Ovary (tissue), 9 donors: Measurements from ENCODE around the gene FTO. TPM values are rescaled to one million over a fixed set of nuclear protein-coding genes. Genes with fewer than 3 reads are reported as not detected.

Source experiments
- DNase-seq, 5 donors: peaks; one replicate each; pipeline ENCODE4 v3.0.0-alpha.2; 2019 to 2020
- H3K27ac ChIP-seq, 2 donors: fragments of 200-600 bp; one replicate each; pipeline versions ENCODE4 v1.5.1 to v1.8.0; 2019 to 2022
- H3K27me3 ChIP-seq: fragments of 200-600 bp; one replicate; pipeline ENCODE4 v1.8.0; 2022
- H3K36me3 ChIP-seq: fragments of 200-600 bp; sonication (generic); one replicate; pipeline ENCODE4 v1.5.1; 2019
- H3K4me1 ChIP-seq: one replicate; pipeline ENCODE4 v1.8.1; 2013; ENCODE audit warnings: mild to moderate bottlenecking, moderate library complexity; ENCODE audit not compliant: insufficient read depth
- H3K4me3 ChIP-seq: fragments of 200-600 bp; sonication (generic); one replicate; pipeline ENCODE4 v1.5.1; 2017
- H3K9me3 ChIP-seq, 2 donors: fragments of 200-600 bp in 1 of 2; sonication (generic) in 1 of 2; one replicate each; pipeline versions ENCODE4 v1.5.1 to v1.8.1; 2013 to 2019; ENCODE audit warnings: mild to moderate bottlenecking in 1 of 2, moderate library complexity in 1 of 2
- CTCF ChIP-seq, 3 donors: fragments of 450-650 bp in 2 of 3; fragments of 200-600 bp in 1 of 3; IDR thresholded peaks; one replicate each; pipeline versions ENCODE4 v1.5.1 to v1.8.0; 2016 to 2022; ENCODE audit warnings: antibody characterized with exemption in 3 of 3, mild to moderate bottlenecking in 1 of 3
- EP300 ChIP-seq: sonication (generic); formaldehyde crosslinking; IDR thresholded peaks from one replicate; pipeline ENCODE4 v1.6.1; 2017; ENCODE audit warnings: antibody characterized with exemption
- POLR2A ChIP-seq: fragments of 450-650 bp; IDR thresholded peaks from one replicate; pipeline ENCODE4 v1.6.1; 2017; ENCODE audit warnings: antibody characterized with exemption, mild to moderate bottlenecking, moderate library complexity
- WGBS, 3 donors: extraction: QIAGEN DNeasy Blood & Tissue Kit in 1 of 3; methylation state at CpG; one replicate each; pipeline versions ENCODE4 v1.1.5 to v1.1.7; 2013 to 2017; 5-methylcytosine and 5-hydroxymethylcytosine counted together
- intact Hi-C, 4 donors: fragments of 100-400 bp; cut with DNase I; formaldehyde crosslinking; loops; one replicate each; pipeline versions ENCODE4 v1.11.0 to v1.15.1; 2022 to 2023
- polyA plus RNA-seq, 2 donors: library from polyadenylated mRNA; stranded (reverse); fragments of 200-250 nt in 1 of 2; fragments of 350-450 nt in 1 of 2; fragmentation: Illumina TruSeq in 1 of 2; extraction: RNeasy Lipid Tissue Mini Kit (QIAGEN cat#74804) in 1 of 2; gene quantifications; one replicate each; pipeline ENCODE4 v1.2.3, GENCODE V29; 2013 to 2014
- total RNA-seq, 7 donors: library from RNA; depleted of rRNA in 2 of 7; stranded (reverse); fragments of >200 nt in 2 of 7; fragmentation: NEBNext Ultra II Directional in 3 of 7; extraction: Animal tissue kit (Norgen Biotek cat#: 25700) in 3 of 7; gene quantifications; one replicate each; pipeline versions ENCODE4 v1.1.0 to v1.2.4, GENCODE V29; 2016 to 2023
- donor health status: DM: no; HTN: no; CAD: no; lungs with moderate emphysema.
- donor health status: DM: no; HTN: no; CAD: no.
- donor health status: Bipolar disorder and iron deficiency.
- donor health status: DM: yes; HTN: yes; CAD: no.
- donor health status: DM: no; HTN: no; CAD: no.
- donor health status: DM: yes; HTN: yes; CAD: no.

The FTO gene
- total and polyA plus RNA-seq, 9 donors: 43.6 to 128 (median 91.4) TPM

DNA sequence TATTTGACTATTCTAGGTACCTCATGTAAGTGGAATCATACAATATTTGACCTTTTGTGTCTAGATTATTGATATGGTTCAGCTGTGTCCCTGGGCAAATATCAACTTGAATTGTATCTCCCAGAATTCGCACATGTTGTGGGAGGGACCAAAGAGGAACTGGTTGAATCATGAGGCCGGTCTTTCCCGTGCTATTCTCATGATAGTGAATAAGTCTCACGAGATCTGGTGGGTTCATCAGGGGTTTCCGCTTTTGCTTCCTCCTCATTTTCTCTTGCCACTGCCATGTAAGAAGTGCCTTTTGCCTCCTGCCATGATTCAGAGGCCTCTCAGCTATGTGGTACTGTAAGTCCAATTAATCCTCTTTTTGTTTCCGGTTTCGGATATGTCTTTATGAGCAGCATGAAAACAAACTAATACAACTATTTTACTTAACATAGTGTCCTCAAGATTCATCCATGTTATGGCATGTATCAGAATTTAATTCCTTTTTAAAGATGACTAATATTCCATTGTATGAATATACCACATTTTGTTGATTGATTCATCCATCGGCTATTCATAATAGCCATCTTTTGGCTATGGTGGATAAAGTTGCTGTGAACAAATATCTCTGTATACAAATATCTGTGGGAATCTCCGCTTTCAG lies 129.1 kb downstream of the FTO start:
- TF ChIP-seq EP300 (no peak), CTCF (IDR thresholded peaks at IDR 0.05) (no peak), POLR2A (no peak)
- 97% methylated on average over 9 of the region's 9 CpGs for WGBS, 3 donors
- no peaks in the 10 kb centered on the region for H3K36me3 ChIP-seq
- H3K27me3 ChIP-seq: no peaks in the 10 kb centered on the region
- no peak overlapping the region for H3K4me3 ChIP-seq
- no peak for DNase-seq
- no peaks in the 10 kb centered on the region for H3K9me3 ChIP-seq
- H3K27ac ChIP-seq: no peak overlapping the region
- intact Hi-C loops: no loop called here
- peaks cover 2% of the 10 kb centered on the region for H3K4me1 ChIP-seq

GRCh38 chr16:53836142-53836541 lies 132.2 kb downstream of the FTO start:
- H3K9me3 ChIP-seq: no peaks in the 10 kb centered on the region
- DNase-seq: no peak
- H3K4me3 ChIP-seq: no peak overlapping the region
- H3K27ac ChIP-seq: no peak overlapping the region
- no peaks in the 10 kb centered on the region for H3K4me1 ChIP-seq
- H3K36me3 ChIP-seq: no peaks in the 10 kb centered on the region
- 96 to 97% (median 97%) methylated on average over 3 of the region's 3 CpGs for WGBS, 3 donors
- H3K27me3 ChIP-seq: no peaks in the 10 kb centered on the region
- TF ChIP-seq POLR2A (no peak), EP300 (no peak), CTCF (IDR thresholded peaks at IDR 0.05) (no peak)
- intact Hi-C loops: no loop called here

GRCh38 chr16:53836680-53837079 lies 132.7 kb downstream of the FTO start:
- Histone ChIP-seq H3K36me3 (no peaks in the 10 kb centered on the region), H3K4me1 (no peaks in the 10 kb centered on the region), H3K4me3 (no peak overlapping the region), H3K27me3 (no peaks in the 10 kb centered on the region), H3K27ac (no peak overlapping the region), H3K9me3 (no peaks in the 10 kb centered on the region)
- TF ChIP-seq EP300 (no peak), POLR2A (no peak)
- intact Hi-C loops: no loop called here
- no peak for DNase-seq
- 91 to 97% (median 93%) methylated on average over 3 of the region's 3 CpGs for WGBS, 3 donors

GRCh38 chr16:53837426-53837825 lies 133.5 kb downstream of the FTO start:
- DNase-seq: no peak
- WGBS, 3 donors: 72 to 81% (median 78%) methylated on average over 7 of the region's 7 CpGs
- no peaks in the 10 kb centered on the region for H3K9me3 ChIP-seq

More at GRCh38 chr16:53837426-53837825, 133.5 kb downstream of the FTO start:
- H3K4me1 ChIP-seq: no peaks in the 10 kb centered on the region
- H3K27ac ChIP-seq: no peak overlapping the region
- TF ChIP-seq EP300 (no peak), CTCF (IDR thresholded peaks at IDR 0.05) (no peak), POLR2A (no peak)
- H3K36me3 ChIP-seq: no peaks in the 10 kb centered on the region
- no peak overlapping the region for H3K4me3 ChIP-seq
- H3K27me3 ChIP-seq: no peaks in the 10 kb centered on the region
- intact Hi-C loops: no loop called here
